GM18499 (cell line): ENCODE measurements around the gene SERPINB4.
A peak's percentile ranks its signal among the peaks of the same experiment; 100 is the strongest.

Experiments
- ATAC-seq: cut with Tn5 transposase; IDR thresholded peaks from one replicate; pipeline ENCODE4 v1.9.1; 2021; ENCODE audit warnings: moderate number of reproducible peaks; ENCODE audit not compliant: insufficient read depth, unreplicated experiment

The SERPINB4 gene

DNA sequence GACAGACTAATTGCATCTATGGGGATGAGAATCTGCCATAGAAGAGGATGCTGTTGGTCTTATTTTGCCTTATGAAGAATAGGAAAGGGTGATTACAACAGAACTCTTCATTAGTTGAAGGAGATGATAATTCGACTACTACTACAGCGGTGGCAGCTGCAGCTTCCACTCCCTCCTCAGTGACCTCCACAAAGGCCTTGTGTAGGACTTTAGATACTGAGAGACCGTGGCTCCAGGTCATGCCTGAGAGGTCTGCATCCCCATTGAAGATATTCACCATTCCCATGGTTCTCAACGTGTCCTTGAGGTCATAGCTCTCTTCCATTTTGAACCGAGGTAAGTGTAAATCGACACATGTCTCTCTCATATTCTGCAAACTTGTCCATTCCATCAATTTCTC lies 6.4 kb downstream of the SERPINB4 start:
- ATAC-seq, result no peak

GRCh38 chr18:63627819-63628218 lies 16.2 kb downstream of the SERPINB4 start:
- no peak for ATAC-seq

GRCh38 chr18:63626431-63626830 lies 17.6 kb downstream of the SERPINB4 start:
- no peak for ATAC-seq

- ATAC-seq, result no peak
Observed at GRCh38 chr18:63624863-63625262, 19.2 kb downstream of the SERPINB4 start.

DNA sequence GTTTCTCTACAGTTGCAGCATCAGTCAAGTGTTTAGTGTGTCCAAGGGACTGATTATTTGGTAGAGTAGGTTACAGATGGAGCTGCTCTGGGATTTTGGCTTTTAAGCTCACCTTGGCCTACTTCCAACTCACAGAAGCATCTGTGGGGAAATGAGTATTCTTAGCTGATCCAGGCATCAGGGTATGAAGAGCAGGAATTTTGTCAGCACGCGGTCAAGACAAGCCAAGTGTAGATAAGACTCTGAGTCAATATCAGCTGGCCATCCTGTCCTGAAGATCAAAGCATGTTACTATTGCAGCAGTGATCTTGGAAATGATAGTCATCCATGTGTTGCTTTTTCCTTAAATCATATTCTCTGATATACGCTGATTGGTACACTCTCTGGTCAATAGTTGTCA lies 24.4 kb downstream of the SERPINB4 start:
- ATAC-seq, result no peak

DNA sequence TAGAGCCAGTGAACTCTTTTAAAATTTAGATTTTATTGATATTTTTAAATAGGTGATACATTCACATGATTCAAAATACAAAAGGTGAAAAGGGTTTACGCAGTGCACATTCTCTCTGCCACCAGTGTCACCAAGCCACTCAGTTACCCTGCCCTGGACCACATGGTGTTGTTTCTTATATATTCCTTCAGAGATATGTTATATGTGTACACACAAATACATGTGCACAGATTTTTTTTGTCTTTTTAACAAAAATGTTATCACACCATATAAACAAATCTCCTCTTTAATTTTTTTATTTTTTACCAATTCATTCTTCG lies 26.2 kb downstream of the SERPINB4 start:
- no peak for ATAC-seq

DNA sequence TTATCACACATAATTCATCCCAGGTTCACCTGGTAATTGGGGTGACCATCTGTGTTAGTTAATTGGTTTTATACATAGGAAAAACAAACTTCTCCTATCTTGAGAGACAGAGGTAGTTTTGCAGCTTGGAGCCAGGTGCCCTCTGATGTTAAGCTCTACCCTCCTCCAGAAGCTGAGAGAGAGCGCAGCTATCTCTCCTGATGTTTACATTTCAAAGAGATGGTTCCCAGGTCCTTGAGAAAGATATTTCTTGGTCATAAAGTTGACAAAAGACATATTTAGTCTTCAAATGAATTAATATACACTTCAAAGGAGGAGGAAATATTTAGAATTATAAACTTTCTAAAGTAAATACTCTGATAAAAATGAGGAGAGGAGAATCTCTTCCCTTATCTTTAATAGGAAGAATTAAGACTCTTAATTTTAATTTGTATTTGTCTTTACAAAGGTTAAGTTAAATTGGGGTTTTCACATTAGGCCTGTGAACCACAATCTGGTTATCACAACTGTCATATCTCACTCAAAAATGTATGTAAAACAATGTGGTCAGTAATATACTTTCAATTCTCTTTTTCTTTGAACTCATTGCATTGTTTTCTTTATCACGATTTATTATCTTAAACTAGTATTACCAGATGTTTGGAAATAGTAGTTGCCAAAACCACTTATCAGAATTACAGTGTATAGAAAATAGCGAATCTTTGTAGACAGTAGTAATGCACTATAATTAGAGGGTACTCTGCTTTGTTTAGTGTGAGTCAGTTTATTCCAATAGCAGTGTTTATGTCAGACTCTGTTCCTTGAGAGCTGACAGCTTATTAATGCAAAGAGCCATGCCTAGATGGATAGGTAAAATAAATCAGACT lies 26.8 kb downstream of the SERPINB4 start:
- ATAC-seq, result peak; percentile 90

- no peak for ATAC-seq
Observed at GRCh38 chr18:63613420-63613819, 30.6 kb downstream of the SERPINB4 start.

- ATAC-seq, result no peak
Observed at GRCh38 chr18:63606526-63606925, 37.5 kb downstream of the SERPINB4 start.

GRCh38 chr18:63604791-63605567 lies 39.1 kb downstream of the SERPINB4 start:
- ATAC-seq, result no peak

GRCh38 chr18:63603772-63604171 lies 40.3 kb downstream of the SERPINB4 start:
- ATAC-seq, result peak; percentile 97

- no peak for ATAC-seq
Observed at GRCh38 chr18:63603355-63603754, 40.7 kb downstream of the SERPINB4 start.

DNA sequence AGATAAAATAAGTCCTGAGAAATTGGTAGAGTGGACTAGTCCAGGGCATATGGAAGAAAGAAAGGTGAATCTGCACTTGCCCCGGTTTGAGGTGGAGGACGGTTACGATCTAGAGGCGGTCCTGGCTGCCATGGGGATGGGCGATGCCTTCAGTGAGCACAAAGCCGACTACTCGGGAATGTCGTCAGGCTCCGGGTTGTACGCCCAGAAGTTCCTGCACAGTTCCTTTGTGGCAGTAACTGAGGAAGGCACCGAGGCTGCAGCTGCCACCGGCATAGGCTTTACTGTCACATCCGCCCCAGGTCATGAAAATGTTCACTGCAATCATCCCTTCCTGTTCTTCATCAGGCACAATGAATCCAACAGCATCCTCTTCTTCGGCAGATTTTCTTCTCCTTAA lies 47.1 kb downstream of the SERPINB4 start:
- no peak for ATAC-seq

- no peak for ATAC-seq
Observed at GRCh38 chr18:63592471-63592870, 51.6 kb downstream of the SERPINB4 start.

GRCh38 chr18:63591725-63592124 lies 52.3 kb downstream of the SERPINB4 start:
- ATAC-seq, result no peak

DNA sequence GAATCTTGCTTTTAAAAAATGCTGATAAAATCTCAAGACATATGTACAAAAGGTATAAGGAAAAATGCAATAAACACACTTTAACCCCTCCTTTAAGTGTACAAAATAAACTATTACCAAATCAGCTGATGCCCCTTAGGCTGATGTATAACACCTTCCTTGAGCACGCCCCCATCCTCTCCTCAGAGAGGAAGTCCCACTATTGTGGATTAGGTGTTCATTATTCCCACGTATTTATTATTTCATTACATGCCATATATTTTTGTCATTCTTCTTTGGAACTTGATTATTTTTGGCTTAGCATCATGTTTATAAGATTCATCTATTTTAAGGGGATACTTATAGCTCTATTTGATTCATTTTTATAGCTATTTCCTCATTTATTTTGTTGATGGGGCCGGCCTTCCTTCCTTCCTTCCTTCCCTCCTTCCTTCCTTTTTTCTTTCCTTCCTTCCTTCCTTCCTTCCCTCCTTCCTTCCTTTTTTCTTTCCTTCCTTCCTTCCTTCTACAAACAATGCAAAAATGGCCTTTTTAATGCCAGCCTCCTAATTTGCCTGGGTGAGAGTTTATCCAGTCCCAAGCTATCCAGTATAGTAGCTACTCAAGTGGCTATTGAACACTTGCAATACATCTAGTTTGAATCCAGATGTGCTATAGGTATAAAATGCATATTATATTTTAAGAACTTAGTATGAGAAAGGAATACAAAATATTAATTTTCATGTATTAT lies 52.9 kb downstream of the SERPINB4 start:
- ATAC-seq, result no peak

GRCh38 chr18:63590373-63590772 lies 53.7 kb downstream of the SERPINB4 start:
- ATAC-seq, result no peak

GRCh38 chr18:63588909-63589308 lies 55.1 kb downstream of the SERPINB4 start:
- no peak for ATAC-seq
